SHP77 treated with DMSO at 0.1 percent for 48 hours (cell line): Measurements from ENCODE around the gene GLT8D1.
"Not testable (repeated sequence)": the region's sequence is repeated elsewhere in the genome, so short reads cannot be mapped to it uniquely, and the experiment has no call there.

ENCODE experiments used
- DNase-seq: peaks from one replicate; lab custom pipeline; 2025; lab: John Stamatoyannopoulos, UW

The GLT8D1 gene, protein sequence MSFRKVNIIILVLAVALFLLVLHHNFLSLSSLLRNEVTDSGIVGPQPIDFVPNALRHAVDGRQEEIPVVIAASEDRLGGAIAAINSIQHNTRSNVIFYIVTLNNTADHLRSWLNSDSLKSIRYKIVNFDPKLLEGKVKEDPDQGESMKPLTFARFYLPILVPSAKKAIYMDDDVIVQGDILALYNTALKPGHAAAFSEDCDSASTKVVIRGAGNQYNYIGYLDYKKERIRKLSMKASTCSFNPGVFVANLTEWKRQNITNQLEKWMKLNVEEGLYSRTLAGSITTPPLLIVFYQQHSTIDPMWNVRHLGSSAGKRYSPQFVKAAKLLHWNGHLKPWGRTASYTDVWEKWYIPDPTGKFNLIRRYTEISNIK

DNA sequence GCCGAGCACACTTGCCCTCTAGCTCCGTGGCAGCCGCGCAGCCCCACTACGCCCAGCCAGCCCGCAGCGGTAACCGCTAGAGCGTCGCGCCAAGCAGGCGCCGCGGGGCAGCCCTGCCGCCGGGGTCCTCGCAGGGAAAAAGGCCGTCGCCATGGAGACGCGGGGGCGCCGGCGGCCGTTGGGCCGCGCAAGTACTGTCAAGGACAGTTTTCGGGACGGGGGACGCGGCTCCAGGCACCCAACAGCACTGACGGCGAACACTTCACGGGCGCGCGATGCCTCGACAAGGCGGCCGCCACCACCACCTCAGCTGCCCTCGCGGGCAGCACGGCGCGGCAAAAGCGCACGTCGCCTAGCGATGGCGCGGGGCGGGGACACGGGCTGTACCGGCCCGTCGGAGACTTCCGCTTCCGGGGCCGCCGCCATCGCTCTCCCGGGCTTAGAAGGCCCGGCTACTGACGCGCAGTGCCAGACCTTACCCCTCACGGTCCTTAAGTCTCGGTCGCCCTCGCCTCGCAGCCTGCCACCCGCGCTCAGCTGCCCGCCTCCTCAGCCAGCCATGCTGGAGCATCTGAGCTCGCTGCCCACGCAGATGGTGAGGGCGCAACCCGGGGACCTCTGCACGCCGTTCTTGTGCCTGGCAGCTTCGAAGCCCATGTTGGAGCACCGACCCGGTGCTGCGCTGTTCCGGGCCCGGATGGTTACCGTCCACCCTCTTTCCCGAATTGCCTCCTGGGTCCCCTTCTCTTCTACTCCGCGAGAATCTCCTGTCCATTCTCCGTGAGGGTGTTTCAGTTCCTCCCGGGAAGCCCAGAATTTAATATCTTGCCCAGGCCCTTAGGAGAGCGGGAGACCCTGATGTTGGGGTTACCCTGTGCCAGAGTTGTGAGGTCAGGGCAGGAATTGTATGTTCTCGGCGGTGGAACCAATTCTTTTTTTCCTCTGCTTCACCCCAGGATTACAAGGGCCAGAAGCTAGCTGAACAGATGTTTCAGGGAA is at the start of gene GLT8D1, which contains the start of gene SPCS1:
Gene GLT8D1, minus strand, starts transcription at position 104 of the 999 bp plus-strand sequence. CDS start 5,331 bp downstream, outside the sequence.
Gene SPCS1, plus strand, starts transcription at position 419 of the 999 bp plus-strand sequence. Its CDS starts 141 bp downstream, at position 560.
- DNase-seq = peak; percentile 69

DNA sequence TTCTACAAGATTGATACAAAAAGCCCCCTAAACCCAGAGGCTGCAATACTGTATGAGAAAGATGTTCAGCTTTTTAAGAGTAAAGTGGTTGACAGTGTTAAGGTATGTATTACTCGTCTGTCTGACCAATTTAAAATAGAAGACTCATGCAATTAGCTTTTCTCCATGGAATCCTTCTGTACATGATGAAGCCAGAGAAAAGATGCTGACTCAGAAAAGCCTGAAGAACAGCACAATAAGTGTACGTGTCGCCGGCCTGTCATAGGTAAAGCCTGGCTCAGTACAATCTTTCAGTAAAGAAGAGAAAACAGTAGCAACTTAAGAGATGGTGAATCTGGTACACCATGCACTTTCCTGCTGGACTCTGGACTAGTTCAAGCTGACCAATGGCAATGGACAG is 48.8 kb upstream of the GLT8D1 start:
- no peak for DNase-seq

DNA sequence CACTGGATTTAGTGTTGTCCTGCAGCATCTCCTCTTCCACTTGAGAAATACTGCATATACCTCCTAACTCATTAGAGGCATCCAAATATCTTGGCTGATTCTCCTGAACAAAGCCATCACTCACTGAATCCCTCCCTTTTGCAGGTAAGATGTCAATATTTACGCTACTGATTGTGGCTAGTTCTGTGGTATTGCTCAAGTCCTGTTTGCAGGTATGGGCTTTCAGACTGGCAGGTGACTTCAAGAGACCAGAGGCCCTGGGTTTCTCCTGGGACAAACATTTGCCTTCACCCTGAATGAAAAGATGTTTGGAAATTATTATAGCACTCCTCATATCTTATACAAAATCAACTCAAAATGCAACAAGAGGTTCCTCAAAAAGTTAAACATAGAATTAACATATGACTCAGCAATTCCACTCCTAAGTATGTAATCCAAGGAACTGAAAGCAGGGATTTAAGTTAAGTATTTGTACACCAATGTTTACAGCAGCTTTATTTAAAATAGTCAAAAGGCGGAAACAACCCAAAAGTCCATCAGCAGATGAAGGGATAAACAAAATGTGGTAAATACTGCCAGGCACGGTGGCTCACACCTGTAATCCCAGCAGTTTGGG is 46.6 kb upstream of the GLT8D1 start:
- no peak for DNase-seq

DNA sequence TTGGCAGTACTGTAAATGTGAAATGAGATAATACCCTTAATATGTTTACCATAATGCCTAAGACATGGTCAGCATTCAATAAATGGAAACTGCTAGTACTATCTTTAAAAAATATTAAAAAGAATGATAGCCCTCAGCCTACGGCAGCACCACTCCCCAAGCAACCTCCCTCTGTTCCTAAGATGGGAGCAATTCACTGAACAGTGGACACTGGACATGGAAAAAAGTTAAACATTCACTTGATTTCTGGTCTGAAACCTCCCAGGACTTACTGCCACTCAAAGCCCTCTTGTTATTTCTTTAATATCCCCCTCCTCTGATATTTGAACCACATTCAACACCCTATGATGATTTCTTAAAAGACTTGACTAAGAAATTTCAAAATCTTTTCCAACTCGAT is 38.1 kb upstream of the GLT8D1 start:
- no peak for DNase-seq

DNA sequence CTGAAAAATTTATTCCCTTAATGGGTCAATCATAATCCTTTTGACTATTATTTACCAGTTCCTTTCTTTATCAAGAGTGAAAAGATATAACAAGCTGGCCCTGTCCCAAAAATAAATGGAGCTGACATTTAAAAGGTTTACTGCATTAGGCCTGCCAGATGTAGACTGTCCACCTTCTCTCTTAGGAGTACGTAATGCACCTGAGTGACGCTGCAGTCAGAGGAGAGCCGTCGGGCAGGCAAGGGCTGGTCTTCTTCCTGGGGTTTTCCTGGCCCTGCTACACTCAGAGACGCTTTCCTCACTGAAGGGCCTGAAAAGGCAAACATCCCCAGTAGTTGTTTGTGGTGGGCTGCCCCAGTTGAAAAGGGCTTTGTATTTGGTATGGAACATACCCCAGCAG is 37.6 kb upstream of the GLT8D1 start:
- no peak for DNase-seq

DNA sequence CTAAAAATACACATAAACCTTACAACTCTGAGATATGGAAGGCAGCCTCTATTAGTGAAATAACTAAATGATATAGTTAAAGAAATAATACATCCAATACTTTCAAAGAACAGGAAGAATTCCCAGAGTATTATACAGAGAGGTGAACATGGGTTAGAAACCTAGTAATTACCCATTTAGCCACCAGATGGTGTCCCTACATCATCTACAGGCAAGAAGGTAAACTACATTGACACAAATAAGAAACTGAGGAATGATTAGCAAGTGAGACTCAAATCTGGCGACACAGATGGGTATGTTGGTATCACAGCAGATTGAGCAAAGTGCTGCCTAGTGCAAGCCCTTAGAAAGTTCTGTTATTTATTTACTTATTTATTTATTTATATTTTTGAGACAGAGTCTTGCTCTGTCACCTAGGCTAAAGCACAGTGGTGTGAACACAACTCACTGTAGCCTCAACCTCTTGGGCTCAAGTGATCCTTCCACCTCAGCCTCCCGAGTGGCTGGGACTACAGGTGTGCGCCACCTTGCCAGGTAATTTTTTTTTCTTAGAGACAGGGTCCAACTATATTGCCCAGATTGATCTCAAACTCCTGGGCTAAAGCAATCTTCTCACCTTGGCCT is 36.9 kb upstream of the GLT8D1 start:
- no peak for DNase-seq

DNA sequence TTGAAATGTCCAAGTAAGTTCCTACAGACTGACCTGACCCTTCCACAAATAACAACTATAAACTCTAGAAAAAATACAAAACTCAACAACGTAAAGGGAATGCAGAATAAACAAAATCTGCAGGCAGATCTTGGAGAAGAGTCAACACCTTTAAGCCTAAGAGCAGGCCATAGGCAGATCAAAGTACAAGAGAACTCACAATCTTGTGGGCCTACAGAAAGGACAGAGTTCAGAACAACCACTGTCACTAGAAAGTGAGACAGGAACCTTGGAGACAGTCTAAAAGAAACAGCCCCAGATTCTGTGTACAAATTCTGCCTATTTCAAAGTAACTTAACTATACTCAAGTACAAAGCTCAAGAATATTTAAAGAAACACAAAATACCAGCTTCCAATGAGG is 34.1 kb upstream of the GLT8D1 start:
- DNase-seq = no peak

DNA sequence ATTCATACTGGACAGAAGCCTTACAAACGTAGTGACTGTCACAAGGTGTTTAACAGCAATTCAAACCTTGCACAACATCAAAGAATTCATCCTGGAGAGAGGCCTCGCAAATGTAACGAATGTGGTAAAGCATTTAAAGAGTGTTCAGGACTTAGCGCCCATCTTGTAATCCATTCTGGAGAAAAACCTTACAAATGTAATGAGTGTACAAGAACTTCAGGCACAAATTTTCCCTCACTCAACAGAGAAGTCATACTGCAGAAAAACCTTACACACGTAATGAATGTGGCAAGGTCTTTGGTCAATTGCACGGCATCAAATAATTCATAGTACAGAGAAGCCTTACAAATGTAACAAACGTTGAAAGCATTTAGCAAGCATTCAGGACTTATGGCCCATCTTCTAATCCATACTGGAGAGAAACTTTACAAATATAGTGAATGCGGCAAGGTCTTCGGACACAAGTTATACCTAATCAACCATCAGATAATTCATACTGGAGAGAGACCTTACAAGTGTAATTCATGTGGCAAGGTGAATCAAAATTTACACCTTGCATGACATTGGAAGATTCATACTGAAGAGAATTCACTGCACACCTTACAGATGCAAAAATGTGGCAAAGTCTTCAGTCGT is 27.8 kb upstream of the GLT8D1 start:
- no peak for DNase-seq

DNA sequence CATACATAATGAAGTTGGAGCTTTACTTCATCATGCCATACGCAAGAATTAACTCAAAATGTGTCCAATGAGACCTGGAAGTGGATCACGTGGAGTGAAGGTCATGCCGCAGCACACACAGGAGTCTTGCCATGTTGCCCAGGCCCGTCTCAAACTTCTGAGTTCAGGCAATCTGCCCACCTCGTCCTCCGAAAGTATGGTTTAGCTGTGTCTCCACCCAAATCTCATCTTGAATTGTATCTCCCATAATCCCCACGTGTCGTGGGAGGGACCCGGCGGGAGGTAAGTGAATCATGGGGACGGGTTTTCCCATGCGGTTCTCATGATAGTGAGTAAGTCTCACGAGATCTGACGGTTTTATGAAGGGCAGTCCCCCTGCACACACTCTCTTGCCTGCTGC is 26.0 kb upstream of the GLT8D1 start:
- no peak for DNase-seq

DNA sequence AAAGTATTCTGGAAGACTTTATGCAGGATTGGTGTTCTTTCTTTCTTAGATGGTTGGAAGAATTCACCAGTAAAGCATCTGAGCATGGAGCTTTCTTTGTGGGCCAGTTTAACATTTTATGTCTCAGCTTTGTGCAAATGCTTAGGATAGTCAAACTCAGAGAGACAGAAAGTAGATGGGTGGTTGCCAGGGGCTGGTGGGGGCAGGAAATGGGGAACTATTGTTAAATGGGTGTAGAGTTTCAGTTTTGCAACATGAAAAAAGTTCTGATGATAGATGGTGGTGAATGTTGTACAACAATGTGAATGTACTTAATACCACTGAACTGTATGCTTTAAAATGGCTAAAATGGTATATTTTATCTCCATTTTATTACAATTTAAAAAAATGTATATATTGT is 25.1 kb upstream of the GLT8D1 start:
- no peak for DNase-seq

DNA sequence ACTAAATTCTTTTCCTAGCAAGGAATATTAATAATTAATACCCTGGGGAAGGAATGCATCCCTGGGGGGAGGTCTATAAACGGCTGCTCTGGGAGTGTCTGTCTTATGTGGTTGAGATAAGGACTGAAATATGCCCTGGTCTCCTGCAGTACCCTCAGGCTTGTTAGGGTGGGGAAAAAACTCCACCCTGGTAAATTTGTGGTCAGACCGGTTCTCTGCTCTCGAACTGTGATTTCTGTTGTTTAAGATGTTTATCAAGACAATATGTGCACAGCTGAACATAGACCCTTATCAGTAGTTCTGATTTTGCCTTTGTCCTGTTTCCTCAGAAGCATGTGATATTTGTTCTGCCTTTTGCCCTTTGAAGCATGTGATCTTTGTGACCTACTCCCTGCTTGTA is 23.2 kb upstream of the GLT8D1 start:
- DNase-seq = not testable (repeated sequence)

DNA sequence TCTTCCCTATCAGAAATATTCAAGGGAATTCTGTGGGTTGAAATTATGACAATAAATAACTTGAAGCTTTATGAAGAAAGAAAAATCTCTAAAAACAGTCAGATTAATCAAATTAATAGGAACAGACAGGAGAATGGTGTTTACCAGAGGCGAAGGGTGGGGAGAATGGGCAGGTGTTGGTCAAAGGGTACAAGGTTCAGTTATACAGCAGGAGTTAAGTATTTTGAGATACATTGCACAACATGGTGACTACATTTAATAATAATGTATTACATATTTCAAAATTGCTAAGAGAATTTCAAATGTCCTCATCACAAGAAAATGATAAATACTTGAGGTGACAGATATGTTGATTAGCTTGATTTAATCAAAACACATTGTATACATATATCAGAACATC is 18.9 kb upstream of the GLT8D1 start:
- DNase-seq = no peak

DNA sequence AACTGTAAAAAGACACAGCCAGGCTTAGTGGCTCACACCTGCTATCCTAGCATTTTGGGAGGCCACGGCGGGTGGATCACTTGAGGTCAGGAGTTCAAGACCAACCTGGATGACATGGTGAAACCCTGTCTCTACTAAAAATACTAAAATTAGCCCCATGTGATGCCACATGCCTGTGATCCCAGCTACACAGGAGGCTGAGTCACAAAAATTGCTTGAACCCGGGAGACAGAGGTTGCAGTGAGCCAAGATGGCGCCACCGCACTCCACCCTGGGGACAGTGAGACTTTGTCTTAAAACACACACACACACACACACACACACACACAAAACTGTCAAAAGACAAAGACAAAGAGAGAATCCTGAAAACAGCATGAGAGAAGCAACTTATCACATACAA is 18.3 kb upstream of the GLT8D1 start:
- no peak for DNase-seq

DNA sequence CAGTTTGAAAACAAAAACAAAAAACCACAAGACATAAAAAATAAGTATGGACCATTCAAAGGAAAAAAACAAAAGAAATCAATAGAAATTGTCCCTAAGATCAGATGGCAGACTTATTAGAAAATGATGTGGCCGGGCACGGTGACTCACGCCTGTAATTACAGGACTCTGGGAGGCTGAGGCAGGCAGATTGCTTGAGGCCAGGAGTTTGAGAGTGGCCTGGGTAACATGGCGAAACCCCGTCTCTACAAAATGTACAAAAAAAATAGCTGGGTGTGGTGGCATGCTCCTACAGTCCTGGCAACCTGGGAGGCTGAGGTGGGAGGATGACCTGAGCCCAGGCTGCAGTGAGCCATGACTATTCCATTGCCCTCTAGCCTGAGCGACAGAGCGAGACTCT is 16.9 kb upstream of the GLT8D1 start:
- DNase-seq = no peak

DNA sequence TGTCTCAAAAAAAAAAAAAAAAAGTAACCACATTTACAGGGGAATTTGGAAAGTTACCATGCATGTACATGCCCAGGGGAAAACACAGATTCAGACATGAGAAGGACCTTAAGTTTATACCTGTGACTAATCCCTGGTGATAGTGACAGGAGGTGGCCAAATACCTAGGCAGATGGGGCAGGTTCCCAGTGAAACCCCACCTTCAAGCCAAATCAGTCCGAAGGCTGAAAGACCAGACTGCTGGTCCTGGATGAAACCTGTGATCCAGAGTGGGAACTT is 16.1 kb upstream of the GLT8D1 start:
- DNase-seq = no peak

DNA sequence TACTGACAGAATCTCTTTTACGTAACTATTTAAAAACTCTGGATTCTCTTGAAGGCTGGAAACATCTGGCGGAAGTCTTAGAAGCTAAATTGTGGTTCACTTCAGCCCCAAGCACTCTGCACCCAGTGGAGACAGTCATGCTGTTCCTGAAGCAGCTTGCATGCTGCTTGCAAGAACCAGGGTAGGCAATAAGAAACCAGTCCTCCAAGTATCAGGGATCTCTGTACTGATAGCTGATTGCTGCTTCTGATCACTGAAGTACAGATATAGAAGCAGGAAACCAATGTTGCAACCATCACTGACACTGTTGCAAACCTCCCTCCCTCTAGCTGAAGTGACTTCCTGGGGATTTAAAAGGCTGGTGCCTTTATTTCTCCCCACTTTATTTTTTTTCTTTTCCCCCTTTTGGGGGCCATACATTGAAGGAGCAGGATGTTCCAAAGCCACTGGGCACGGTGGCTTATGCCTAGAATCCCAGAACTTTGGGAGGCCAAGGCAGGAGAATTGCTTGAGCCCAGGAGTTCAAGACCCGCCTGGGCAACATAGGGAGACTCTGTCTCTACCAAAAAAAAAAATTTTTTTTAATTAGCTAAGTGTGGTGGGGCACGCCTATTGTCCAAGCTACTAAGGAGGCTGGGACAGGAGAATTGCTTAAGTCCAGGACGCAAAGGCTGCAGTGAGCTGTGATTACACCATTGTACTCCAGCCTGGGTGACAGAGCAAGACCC is 15.6 kb upstream of the GLT8D1 start:
- DNase-seq = no peak

DNA sequence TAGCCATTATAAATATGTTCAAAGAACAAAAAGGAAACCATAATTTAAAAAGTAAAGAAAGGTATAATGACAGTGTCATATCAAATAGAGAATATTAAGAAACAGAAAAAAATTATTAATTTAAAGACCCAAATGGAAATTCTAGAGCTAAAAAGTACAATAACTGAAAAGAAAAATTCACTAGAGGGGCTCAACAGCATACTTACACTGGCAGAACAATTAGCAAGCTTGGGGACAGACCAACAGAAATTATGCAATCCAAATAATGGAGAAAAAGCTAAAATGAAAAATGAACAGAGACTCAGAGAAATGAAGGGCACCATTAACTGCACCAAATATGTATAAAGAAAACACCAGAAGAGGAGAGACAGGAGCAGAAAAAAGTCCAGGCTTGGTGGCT is 14.0 kb upstream of the GLT8D1 start:
- no peak for DNase-seq

DNA sequence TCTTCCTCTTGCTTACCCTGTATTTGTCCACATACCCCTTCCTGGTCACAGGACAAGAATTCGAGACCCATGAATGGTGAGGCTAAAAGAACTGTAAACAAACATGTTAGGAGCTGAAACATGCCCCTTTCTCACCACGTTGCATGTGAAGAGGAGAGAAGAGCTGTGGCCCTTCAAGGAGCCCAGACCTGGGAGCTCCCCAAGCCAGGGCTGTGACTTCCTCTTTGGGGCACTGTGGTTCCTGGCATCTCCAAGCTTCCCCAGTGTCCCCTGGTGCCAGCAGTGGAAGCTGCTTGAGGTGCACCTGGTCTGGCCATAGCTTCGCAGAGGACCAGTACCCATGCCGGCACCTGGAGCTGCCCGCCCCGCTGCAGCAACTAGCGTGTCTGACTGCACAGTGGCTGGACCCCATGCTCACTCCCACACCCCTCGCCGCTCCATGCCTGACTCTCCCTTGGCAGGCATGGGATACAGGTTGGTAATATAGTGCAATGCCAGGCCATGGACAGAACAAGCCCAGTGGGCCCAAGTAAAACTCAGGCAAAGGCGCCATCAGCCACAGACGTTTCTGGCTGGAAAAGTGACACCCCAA is 10.2 kb upstream of the GLT8D1 start:
- DNase-seq = no peak

DNA sequence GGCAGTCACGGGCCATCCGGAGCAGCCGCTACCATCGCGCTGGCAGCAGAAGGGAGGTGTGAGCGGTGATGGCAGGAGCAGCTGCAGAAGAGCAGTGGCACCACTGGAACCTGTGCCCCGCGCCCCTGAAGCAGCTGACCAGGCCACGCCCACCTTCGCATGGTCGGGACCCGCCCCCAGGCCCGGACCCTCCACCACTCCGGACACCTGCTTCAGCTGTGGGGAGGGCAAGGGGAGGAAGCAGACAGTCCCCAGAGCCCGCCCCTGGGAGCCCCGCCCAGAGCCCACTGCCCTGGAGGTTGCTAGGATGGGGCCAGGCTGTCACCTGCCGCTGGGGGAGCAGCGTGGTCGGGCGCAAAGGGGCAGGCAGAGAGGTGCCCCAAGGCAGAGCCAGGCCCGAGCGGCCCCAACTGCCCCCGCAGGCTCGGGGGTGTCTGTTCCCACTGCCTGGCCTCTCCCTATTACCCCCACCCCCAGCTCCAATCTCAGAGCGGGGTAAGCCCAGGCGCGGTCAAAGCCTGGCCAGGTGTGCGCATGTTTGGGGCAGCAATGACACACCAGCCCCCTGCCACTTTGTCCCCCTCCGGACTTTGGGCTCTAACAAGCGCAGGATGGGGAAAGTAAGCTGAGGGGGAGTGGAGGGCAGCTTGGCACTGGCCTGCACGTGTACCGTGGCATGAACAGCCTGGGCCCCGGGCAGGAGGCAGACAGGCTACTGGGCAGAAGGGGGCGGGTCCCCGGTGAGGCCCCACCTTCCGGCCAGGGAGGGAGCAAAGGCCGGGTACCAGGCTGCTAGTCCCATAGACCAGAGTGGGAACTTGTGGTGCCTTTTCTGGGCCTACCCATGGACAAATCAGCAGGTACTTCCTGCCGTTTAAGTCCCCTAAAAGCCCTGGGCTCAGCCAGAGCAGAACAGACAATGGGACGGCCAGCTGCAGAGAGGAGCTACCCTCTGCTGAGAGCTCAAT is 9.0 kb upstream of the GLT8D1 start:
- no peak for DNase-seq
